H1 (cell line): Measurements from ENCODE around the gene LAMTOR3. TPM values are rescaled to one million over a fixed set of nuclear protein-coding genes. Genes with fewer than 3 reads are reported as not detected.

Experiments
- ATF3 ChIP-seq: IDR thresholded peaks from 2 replicates; pipeline ENCODE4 v1.6.1; 2011; ENCODE audit warnings: low read depth, mild to moderate bottlenecking, low read length; ENCODE audit not compliant: insufficient read depth
- EP300 ChIP-seq, 2 experiments: IDR thresholded peaks; 1 replicate in 1 of 2; 2 replicates in 1 of 2; pipeline ENCODE4 v1.6.1; 2011 to 2012; ENCODE audit warnings: low read depth in 2 of 2, low read length in 2 of 2, mild to moderate bottlenecking in 2 of 2, borderline replicate concordance in 1 of 2, inconsistent platforms in 1 of 2, moderate library complexity in 1 of 2
- GTF2F1 ChIP-seq: IDR thresholded peaks from 2 replicates; pipeline ENCODE4 v1.6.1; 2012; ENCODE audit warnings: low read depth, low read length, improper control_type of control experiment, borderline replicate concordance
- HDAC6 ChIP-seq: IDR thresholded peaks from one replicate; pipeline ENCODE4 v1.7.1; 2012; ENCODE audit warnings: low read depth, mild to moderate bottlenecking, inconsistent platforms, low read length, moderate library complexity
- SAP30 ChIP-seq: fragments of 300-600 bp; sonication (generic); IDR thresholded peaks from 2 replicates; pipeline ENCODE4 v1.7.1; 2012; ENCODE audit warnings: low read length, moderate library complexity, mild to moderate bottlenecking, inconsistent platforms; ENCODE audit not compliant: insufficient read depth, insufficient replicate concordance
- SIX5 ChIP-seq: IDR thresholded peaks from 2 replicates; pipeline ENCODE4 v1.6.1; 2011; ENCODE audit warnings: mild to moderate bottlenecking, low read depth, low read length
- SP1 ChIP-seq: IDR thresholded peaks from 2 replicates; pipeline ENCODE4 v1.6.1; 2011; ENCODE audit warnings: low read depth, low read length
- TBP ChIP-seq: IDR thresholded peaks from 2 replicates; pipeline ENCODE4 v1.6.1; 2011; ENCODE audit warnings: low read depth, low read length, improper control_type of control experiment
- ZNF274 ChIP-seq: IDR thresholded peaks from 2 replicates; pipeline ENCODE4 v1.7.0; 2012; ENCODE audit warnings: low read length, borderline replicate concordance; ENCODE audit errors: extremely low read depth
- polyA plus RNA-seq, 7 experiments: library from polyadenylated mRNA; depleted of rRNA in 3 of 7; stranded (reverse) in 5 of 7; unstranded in 2 of 7; fragments of >200 nt in 5 of 7; fragments of 200-250 nt in 2 of 7; gene quantifications; 1 replicate in 5 of 7; 2 replicates in 1 of 7; 4 replicates in 1 of 7; pipeline versions ENCODE4 v1.2.1 to v1.2.3, GENCODE V29; 2011 to 2013; ENCODE audit warnings: missing spikeins in 2 of 7, mixed read lengths in 2 of 7
- total RNA-seq: library from RNA; stranded (reverse); fragmentation: NEBNext Ultra II Directional; extraction: Animal tissue kit (Norgen Biotek cat#: 25700); gene quantifications from 2 replicates; pipeline ENCODE4 v1.2.1, GENCODE V29; 2021
- TF ChIP-seq, protein P1 (sequence below): fragments of 300-600 bp; sonication (generic); IDR thresholded peaks from 2 replicates; pipeline ENCODE4 v1.7.1; 2012; ENCODE audit warnings: low read length, moderate library complexity, mild to moderate bottlenecking, inconsistent platforms; ENCODE audit not compliant: insufficient replicate concordance

LAMTOR3 gene
- total and polyA plus RNA-seq, 2 of the 8 experiments (the other 6 are each of a cell fraction or from before 2014, with no cell fraction given): 25.1 to 34.4 TPM

DNA sequence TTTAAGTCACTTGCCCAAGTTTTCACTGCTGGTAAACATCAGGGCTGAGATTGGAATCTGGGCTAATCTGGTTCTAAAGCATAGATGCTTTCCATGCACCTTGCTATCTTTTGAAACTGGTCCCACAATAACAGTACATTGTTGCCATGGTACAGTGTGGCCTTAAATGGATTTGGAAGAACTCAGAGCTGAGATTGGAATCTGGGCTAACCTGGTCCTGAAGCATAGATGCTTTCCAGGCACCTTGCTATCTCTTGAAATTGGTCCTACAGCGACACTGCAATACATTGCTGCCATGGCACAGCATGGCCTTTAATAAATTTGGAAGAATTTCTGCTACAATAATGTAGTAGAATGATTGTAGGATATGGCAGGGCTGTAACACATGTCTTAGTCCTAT, 49.0 kb downstream of the LAMTOR3 start (continued):
- TF ChIP-seq, protein P1, sequence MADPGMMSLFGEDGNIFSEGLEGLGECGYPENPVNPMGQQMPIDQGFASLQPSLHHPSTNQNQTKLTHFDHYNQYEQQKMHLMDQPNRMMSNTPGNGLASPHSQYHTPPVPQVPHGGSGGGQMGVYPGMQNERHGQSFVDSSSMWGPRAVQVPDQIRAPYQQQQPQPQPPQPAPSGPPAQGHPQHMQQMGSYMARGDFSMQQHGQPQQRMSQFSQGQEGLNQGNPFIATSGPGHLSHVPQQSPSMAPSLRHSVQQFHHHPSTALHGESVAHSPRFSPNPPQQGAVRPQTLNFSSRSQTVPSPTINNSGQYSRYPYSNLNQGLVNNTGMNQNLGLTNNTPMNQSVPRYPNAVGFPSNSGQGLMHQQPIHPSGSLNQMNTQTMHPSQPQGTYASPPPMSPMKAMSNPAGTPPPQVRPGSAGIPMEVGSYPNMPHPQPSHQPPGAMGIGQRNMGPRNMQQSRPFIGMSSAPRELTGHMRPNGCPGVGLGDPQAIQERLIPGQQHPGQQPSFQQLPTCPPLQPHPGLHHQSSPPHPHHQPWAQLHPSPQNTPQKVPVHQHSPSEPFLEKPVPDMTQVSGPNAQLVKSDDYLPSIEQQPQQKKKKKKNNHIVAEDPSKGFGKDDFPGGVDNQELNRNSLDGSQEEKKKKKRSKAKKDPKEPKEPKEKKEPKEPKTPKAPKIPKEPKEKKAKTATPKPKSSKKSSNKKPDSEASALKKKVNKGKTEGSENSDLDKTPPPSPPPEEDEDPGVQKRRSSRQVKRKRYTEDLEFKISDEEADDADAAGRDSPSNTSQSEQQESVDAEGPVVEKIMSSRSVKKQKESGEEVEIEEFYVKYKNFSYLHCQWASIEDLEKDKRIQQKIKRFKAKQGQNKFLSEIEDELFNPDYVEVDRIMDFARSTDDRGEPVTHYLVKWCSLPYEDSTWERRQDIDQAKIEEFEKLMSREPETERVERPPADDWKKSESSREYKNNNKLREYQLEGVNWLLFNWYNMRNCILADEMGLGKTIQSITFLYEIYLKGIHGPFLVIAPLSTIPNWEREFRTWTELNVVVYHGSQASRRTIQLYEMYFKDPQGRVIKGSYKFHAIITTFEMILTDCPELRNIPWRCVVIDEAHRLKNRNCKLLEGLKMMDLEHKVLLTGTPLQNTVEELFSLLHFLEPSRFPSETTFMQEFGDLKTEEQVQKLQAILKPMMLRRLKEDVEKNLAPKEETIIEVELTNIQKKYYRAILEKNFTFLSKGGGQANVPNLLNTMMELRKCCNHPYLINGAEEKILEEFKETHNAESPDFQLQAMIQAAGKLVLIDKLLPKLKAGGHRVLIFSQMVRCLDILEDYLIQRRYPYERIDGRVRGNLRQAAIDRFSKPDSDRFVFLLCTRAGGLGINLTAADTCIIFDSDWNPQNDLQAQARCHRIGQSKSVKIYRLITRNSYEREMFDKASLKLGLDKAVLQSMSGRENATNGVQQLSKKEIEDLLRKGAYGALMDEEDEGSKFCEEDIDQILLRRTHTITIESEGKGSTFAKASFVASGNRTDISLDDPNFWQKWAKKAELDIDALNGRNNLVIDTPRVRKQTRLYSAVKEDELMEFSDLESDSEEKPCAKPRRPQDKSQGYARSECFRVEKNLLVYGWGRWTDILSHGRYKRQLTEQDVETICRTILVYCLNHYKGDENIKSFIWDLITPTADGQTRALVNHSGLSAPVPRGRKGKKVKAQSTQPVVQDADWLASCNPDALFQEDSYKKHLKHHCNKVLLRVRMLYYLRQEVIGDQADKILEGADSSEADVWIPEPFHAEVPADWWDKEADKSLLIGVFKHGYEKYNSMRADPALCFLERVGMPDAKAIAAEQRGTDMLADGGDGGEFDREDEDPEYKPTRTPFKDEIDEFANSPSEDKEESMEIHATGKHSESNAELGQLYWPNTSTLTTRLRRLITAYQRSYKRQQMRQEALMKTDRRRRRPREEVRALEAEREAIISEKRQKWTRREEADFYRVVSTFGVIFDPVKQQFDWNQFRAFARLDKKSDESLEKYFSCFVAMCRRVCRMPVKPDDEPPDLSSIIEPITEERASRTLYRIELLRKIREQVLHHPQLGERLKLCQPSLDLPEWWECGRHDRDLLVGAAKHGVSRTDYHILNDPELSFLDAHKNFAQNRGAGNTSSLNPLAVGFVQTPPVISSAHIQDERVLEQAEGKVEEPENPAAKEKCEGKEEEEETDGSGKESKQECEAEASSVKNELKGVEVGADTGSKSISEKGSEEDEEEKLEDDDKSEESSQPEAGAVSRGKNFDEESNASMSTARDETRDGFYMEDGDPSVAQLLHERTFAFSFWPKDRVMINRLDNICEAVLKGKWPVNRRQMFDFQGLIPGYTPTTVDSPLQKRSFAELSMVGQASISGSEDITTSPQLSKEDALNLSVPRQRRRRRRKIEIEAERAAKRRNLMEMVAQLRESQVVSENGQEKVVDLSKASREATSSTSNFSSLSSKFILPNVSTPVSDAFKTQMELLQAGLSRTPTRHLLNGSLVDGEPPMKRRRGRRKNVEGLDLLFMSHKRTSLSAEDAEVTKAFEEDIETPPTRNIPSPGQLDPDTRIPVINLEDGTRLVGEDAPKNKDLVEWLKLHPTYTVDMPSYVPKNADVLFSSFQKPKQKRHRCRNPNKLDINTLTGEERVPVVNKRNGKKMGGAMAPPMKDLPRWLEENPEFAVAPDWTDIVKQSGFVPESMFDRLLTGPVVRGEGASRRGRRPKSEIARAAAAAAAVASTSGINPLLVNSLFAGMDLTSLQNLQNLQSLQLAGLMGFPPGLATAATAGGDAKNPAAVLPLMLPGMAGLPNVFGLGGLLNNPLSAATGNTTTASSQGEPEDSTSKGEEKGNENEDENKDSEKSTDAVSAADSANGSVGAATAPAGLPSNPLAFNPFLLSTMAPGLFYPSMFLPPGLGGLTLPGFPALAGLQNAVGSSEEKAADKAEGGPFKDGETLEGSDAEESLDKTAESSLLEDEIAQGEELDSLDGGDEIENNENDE: no peak
- TF ChIP-seq ATF3 (no peak), EP300 (IDR thresholded peaks at IDR 0.05; ENCODE audit: borderline replicate concordance in 1 of 2, low read depth in 2 of 2, low read length in 2 of 2) (no peak), SP1 (no peak), TBP (no peak), GTF2F1 (no peak), HDAC6 (no peak), SAP30 (no peak), SIX5 (no peak), ZNF274 (no peak)
